Epithelial cell of proximal tubule (primary cell): ENCODE data around the gene ZNF638. TPM values are rescaled to one million over a fixed set of nuclear protein-coding genes. Genes with fewer than 3 reads are reported as not detected.

Experiments
- DNase-seq: peaks from one replicate; pipeline ENCODE4 v3.0.0-alpha.2; 2011; ENCODE audit warnings: low read depth
- H3K4me3 ChIP-seq: 2 replicates; pipeline ENCODE4 v1.5.1; 2011; ENCODE audit warnings: low read depth, mild to moderate bottlenecking, low read length
- total RNA-seq: library from RNA; depleted of rRNA; stranded (reverse); fragments of >200 nt; gene quantifications from 2 replicates; pipeline ENCODE4 v1.2.3, GENCODE V29; 2015
- TF ChIP-seq, protein P1 (sequence below): conservative IDR thresholded peaks from 2 replicates; pipeline ENCODE4 v1.5.1; 2012; ENCODE audit warnings: low read depth, mild to moderate bottlenecking, low read length

ZNF638 gene
- total RNA-seq, 1 donor from 2014 or later = 69.0 TPM

DNA sequence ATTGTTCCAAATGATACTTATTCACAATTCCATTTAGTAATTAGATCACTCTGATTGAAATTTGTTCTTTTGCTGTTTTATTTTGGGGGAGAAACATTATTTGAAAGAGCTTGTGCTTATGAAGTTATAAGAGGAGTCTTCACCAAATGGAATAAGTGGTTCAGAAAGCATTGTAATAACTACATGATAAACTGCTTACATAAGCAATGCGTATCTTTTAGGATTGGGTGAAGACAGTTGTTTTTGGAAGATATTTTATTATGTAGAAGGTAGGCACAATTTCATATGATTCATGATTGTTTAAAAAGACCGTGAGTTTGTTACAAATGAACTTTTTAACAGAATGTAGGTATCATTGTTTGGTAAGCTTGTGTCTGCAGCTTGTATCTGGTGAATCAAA lies 14.5 kb downstream of the ZNF638 start:
- H3K4me3 ChIP-seq = no peak overlapping the region
- DNase-seq = no peak
- TF ChIP-seq, protein P1, sequence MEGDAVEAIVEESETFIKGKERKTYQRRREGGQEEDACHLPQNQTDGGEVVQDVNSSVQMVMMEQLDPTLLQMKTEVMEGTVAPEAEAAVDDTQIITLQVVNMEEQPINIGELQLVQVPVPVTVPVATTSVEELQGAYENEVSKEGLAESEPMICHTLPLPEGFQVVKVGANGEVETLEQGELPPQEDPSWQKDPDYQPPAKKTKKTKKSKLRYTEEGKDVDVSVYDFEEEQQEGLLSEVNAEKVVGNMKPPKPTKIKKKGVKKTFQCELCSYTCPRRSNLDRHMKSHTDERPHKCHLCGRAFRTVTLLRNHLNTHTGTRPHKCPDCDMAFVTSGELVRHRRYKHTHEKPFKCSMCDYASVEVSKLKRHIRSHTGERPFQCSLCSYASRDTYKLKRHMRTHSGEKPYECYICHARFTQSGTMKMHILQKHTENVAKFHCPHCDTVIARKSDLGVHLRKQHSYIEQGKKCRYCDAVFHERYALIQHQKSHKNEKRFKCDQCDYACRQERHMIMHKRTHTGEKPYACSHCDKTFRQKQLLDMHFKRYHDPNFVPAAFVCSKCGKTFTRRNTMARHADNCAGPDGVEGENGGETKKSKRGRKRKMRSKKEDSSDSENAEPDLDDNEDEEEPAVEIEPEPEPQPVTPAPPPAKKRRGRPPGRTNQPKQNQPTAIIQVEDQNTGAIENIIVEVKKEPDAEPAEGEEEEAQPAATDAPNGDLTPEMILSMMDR = no peak

DNA sequence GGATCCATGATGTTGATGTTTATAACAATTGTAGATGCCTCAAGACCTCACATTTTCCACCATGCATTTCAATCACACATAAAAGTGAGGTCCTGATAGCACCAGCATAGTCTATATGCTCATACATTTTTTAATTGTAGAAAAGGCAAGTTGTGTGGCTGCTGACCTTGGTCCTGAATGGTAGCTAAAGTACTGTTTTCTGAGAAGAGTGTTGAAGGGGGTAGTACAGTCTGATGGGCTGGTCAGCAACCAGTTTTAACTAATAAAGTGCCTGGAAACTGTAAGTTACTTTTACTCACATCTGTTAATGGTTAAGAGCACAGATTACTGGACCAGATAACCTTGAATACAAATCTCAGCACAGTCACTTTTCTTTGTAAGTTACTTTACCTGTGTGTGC lies 15.9 kb downstream of the ZNF638 start:
- no peak for DNase-seq
- TF ChIP-seq, protein P1 = no peak

DNA sequence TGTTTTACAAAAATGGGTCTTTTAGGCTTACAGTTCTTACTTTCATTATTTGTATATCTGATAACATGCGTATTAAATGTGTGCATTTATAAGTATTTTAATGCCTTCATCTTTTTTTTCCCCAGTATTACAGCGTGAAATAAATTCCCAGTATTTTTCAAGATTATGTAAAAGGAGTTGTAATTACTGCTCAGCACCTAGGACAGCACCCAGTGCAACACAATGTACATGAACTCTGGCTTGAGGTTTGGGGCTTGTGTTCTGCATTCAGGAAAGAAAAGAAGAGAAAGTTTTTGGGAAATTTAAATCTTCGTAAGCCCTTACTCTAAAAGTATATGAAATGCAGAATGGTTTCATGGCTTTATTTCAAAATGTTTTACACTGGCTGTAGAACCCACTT lies 16.7 kb downstream of the ZNF638 start:
- no peak overlapping the region for H3K4me3 ChIP-seq
- no peak for DNase-seq
- TF ChIP-seq, protein P1 = no peak

More for the DNA sequence above, 15.9 kb downstream of the ZNF638 start:
- H3K4me3 ChIP-seq = no peak overlapping the region

DNA sequence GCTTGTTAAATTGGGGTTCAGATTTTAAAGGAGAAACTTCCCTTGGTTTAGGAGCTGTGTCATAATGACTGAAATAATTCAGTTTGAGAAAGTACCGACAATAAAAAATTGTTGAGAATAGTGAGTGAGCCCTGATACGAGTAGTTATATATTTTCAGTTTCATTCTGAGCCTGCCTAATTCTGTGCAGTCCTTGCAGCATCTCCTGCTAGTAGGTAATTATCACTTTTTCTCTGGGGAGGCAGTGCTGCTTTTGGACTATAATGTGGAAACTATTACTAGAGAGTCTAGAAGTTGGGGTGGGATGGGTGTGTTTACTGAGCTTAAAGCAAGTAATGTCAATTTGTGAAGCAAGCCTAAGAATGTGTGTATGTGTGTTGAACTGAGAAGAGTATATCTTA lies 21.7 kb downstream of the ZNF638 start:
- DNase-seq = no peak
- H3K4me3 ChIP-seq = no peak overlapping the region
- TF ChIP-seq, protein P1 = no peak

DNA sequence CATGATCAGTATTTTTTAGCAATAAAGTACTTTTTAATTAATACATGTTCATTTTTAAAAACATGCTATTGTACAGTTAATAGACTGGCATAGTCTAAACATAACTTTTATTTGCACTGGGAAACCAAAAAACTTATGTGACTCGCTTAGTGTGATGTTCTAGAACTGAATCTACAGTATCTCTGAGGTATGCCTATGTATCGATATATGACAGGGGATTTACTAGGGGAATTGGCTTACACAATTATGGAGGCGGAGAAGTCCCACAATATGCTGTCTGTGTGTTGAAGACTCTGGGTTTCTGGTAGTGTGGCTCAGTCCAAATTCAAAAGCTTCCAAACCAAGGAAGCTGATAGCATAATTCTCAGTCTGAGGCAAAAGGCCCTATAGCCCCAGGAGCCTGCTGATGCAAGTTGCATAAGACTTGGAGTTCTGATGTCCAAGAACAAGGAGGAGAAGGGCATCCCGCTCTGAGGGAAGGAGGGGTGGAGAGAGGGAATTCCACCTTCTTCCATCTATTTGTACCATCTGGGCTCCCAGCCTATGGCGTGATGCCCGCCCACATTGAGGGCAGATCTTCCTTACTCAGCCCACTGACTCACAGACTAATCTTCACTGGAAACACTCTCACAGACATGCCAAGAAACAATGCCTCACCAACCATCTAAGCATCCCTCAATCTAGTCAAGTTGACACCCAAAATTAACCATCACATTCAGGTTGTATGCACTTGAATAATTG lies 27.5 kb downstream of the ZNF638 start:
- H3K4me3 ChIP-seq = no peak overlapping the region
- DNase-seq = no peak
- TF ChIP-seq, protein P1 = no peak

DNA sequence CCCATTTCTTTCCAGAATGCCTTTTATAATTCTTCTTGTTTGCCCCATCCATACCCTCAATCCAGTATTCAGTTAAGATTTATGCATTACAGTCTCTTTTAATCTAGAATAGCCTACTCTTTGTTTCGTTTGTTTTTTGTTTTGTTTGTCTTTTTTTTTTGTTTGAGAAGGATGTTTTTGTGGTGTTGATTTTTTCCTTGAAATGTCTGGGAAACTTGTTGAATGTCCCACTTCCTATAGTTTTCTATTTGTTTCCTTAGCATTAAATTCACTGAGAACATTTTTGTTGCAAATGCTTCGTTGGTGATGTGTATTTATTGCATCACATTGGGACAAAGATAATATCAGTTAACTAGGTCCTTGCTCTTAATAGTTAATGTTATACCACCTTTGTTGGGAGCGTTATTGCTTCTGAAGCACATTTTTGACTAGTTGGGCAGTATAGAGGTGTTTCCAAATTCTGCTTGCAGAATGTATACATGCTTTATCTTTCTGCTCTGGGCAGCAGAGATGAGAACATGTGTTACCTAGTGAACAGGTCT lies 28.9 kb downstream of the ZNF638 start:
- TF ChIP-seq, protein P1 = no peak
- no peak overlapping the region for H3K4me3 ChIP-seq

DNA sequence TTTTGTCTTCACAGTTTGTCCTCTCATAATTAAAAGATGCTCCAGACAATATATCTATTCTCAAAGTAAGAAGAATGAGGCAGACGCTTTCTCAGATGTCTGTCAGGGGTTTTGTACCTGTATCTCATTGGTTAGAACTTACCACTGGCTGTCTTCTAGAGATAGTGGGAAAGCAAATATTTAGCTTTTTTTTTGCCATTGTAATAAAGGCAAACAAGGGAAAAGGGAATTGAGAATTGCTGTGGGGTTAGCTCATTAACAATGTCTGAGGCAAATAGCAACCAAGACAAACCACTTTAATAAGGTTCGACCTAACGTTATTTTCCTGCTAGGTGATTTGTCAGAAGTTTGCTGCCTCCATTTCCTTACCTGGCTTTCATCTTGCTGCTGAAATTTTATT lies 30.0 kb downstream of the ZNF638 start:
- TF ChIP-seq, protein P1 = no peak
- no peak overlapping the region for H3K4me3 ChIP-seq

More for the DNA sequence above, 28.9 kb downstream of the ZNF638 start:
- DNase-seq = no peak

More for the DNA sequence above, 30.0 kb downstream of the ZNF638 start:
- DNase-seq = no peak
